ENCODE data around the gene TAF11L9.
"Not testable (repeated sequence)": the region's sequence is repeated elsewhere in the genome, so short reads cannot be mapped to it uniquely, and the experiment has no call there.

TAF11L9 gene

DNA sequence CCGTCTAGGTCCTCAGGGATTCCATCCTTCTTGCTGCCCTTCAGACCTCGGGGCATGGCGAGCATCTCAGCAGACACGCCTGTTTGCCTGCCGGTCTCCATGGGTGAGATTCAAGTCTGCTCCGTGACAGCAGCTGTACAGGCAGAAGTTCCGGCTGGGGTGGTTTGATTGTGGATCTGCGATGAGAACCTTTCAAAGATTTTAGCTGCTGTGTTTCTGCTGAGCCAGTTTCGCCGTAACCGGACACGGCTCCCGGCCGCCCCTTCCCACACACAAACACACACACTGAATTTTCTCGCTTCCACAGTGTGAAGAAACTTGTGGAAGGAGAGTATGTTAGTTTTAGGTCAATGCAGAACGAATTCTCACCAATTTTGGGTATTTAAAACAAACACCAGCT is 8.5 kb downstream of the TAF11L9 start, which contains the start of gene TAF11L7:
Gene TAF11L7, minus strand, starts transcription at position 101 of the 400 bp plus-strand sequence.
- not testable (repeated sequence) for H3K36me3 Mint-ChIP-seq (ENCODE audit: insufficient read depth); DNase-seq (ENCODE audit: low spot score in 2 of 2); ATAC-seq (replicated peaks; ENCODE audit: extremely low read depth, poor library complexity, severe bottlenecking); H3K9me3 Mint-ChIP-seq; H3K27me3 Mint-ChIP-seq; H3K4me3 Mint-ChIP-seq; H3K4me1 Mint-ChIP-seq; H3K27ac Mint-ChIP-seq (ENCODE audit: low read depth)

Data from central memory CD8-positive, alpha-beta T cell (primary cell).